Measurements from ENCODE around the gene BABAM1.

DNA sequence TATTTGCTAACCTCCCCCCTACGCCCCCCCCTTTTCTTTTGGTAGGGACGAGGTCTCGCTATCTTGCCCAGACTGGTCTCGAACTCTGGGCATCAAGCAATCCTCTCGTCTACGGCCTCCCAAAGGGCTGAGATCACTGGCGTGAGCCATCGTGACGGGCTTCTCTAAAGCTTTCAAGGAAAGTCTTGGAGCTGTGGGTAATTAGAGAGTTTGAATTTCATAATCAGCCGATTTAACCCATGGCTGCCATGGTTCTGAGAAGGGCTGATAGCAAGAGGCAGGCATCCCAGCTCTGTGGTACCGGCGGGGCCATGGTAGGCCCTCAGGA, 36.7 kb downstream of the BABAM1 start:
- no peak for TF ChIP-seq CTCF (IDR thresholded peaks at IDR 0.05)
- no peak for TF ChIP-seq ZFX (IDR thresholded peaks at IDR 0.05; ENCODE audit: borderline replicate concordance)
